ENCODE data around the gene SCN8A.

DNA sequence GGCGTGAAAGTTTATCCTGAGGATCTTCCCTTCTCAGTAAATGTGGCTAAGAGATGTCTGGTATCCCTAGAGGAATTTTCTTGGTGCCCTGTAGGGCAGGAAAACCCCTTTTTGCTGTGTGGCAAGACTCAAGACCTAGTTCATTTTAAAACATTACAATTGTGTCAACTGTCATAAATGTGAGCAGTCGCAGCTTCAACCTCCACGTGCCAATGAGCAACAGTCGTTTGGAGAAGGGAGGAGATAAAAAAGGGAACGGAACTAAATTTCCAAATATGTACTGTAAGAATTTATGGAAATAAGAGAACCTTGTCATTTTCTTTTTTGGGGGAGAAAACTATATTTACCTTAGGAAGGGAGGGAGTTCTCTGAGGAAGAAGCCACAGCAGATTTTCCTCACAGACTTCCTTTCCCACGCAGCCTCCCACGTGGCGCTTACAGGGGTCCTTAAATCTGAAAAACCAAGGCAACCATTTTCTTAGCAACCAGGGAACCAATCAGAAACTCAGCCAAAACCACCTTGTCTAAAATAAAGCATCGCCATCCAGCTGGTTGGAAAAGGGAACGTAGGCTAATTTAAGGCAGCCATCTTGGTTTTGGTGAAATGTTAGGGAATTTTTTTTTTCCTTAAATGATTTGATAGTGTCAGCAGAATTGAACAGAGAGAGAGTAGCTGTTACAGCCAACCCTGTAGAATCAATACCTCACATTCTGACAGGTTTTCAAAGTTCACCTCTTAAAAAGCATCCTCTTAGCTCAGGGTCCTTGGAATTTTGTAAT lies 158.4 kb downstream of the SCN8A start:
- TF ChIP-seq, protein P1, sequence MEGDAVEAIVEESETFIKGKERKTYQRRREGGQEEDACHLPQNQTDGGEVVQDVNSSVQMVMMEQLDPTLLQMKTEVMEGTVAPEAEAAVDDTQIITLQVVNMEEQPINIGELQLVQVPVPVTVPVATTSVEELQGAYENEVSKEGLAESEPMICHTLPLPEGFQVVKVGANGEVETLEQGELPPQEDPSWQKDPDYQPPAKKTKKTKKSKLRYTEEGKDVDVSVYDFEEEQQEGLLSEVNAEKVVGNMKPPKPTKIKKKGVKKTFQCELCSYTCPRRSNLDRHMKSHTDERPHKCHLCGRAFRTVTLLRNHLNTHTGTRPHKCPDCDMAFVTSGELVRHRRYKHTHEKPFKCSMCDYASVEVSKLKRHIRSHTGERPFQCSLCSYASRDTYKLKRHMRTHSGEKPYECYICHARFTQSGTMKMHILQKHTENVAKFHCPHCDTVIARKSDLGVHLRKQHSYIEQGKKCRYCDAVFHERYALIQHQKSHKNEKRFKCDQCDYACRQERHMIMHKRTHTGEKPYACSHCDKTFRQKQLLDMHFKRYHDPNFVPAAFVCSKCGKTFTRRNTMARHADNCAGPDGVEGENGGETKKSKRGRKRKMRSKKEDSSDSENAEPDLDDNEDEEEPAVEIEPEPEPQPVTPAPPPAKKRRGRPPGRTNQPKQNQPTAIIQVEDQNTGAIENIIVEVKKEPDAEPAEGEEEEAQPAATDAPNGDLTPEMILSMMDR (IDR thresholded peaks at IDR 0.05; ENCODE audit: poor library complexity): no peak
- no peak for TF ChIP-seq EZH2 (IDR thresholded peaks at IDR 0.05; ENCODE audit: borderline replicate concordance)
